ENCODE measurements around the gene UPF3A. TPM values are rescaled to one million over a fixed set of nuclear protein-coding genes. Genes with fewer than 3 reads are reported as not detected.
"Not testable (repeated sequence)": the region's sequence is repeated elsewhere in the genome, so short reads cannot be mapped to it uniquely, and the experiment has no call there.

Gene UPF3A
- total RNA-seq, 1 donor from 2014 or later, result 30.3 TPM

DNA sequence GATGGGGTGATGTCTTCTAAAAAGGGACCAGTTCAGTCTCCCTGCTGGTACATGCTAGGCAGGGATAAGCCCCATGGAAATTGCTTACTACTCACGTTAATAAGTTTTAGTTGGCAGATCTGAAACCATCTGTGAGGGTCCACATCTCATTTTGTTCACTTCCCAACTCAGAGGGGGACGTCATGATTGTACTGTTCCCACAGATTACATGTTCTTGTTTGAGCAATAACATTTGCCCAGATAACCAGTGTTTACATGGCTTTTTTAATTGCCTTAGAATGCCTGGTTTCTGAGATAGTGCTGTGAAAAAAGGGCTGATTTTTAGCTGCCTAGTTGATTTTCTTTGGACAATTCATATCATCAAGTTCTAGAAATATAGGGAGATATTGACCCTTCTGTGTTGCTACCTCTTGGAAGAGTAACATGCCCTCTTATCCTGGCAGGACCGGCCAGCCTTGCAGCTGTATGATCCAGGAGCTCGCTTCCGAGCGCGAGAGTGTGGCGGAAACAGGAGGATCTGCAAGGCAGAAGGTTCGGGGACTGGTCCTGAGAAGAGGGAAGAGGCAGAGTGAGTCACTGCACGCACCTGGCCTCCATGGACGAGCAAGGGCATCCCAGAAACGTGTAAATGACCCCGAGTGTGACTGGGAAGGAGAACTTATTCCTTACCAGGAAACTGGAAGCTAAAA lies 23.1 kb downstream of the UPF3A start:
- DNase-seq (ENCODE audit: low read depth), result no peak

DNA sequence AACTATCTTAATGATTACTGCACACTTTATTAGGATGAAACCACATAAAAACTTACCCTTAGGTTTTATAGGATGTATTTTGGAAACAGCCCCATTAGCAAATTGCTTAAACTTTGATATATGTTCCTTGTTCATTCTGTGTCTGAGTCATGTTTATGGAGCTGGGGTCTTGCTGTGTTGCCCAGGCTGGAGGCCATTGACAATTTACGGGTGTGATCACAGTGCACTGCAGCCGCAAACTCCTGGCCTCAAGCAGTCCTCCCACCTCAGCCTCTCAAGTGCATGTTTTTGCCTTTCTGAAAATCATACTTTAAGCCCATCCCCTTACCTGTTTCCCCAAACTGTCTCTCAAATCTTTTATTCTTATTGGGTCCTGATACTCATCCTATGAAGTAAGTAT lies 27.7 kb downstream of the UPF3A start:
- no peak for DNase-seq (ENCODE audit: low read depth)

DNA sequence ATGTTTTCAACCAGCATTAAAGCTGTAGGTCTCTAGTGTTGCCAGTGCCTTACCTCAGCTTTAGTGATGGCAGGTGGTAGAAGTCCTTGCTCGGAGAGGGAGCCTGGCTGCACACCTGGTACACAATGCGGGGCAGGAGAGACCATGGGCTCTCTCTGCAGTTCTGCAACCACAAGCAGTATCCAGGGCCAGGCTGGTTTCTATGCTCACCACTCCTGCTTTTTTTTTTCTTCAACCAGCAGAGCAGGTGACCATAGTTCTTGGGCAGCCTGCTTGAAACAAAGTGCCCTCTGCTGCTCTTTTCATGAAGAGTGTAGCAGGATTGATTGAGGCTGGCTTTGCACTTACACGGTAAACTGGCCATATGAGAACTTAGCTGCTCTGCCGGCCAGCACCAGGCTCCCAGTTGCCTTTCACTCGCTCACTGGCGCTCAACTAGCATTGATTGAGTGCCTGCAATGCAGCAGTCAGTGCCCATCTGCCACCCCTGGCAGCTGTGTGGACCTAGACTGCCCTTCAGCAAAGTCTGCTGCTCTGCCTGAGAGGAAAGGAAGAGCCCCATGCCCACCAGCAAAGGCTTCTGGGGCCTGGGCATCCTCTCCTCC lies 28.5 kb downstream of the UPF3A start:
- DNase-seq (ENCODE audit: low read depth), result peak; percentile 14

DNA sequence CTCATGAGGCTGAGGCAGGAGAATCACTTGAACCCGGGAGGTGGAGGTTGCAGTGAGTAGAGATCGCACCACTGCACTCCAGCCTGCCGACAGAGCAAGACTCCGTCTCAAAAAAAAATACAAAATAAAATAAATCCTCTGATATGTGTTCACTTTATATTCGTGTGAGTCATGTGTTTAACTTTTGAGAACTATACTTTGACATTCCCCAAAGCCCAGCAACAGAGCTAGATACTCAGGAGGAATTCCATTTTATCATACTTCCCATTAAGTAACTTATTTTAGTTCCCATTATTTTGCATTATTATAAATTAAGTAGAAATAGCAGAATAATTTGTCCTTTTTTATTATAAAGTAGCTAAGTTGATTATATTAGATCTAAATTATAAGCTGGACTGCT lies 29.6 kb downstream of the UPF3A start:
- DNase-seq (ENCODE audit: low read depth), result no peak

DNA sequence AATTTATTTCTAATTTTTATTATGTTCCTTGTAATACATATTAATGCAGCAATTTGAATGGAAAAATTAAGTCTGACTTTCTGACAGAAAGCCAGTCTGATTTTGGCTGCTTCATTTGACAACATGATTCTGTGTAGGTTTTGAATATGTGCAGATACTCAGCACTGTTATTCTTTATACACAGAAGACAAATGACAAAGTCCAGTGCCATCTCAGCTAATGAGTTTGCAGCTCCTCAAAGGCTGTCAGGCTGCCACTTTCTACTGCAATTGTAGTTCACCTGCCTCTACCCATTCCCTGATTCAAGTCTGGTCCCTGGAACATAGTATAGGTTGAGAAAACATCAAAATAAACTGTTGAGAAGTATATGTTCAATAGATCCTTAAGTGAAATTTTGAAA lies 30.0 kb downstream of the UPF3A start:
- DNase-seq (ENCODE audit: low read depth), result no peak

DNA sequence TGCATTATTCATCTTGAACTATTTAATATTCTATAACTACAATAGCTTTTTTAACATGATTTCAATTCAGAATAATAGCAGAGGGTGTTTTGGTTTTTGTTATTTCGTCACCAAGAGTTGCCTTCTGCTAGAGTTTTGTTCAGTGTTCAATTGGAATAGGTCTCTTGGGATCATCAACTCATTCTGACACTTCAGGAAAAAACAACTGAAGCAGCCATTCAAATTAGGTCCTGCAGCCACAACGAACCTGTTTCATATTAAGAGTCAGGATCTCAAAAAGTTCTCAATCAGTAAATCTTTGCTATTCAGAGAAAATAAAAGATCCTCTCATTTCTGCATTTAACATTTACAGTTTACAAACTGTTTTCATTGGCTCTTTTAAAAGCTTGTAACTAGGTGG lies 30.5 kb downstream of the UPF3A start:
- no peak for DNase-seq (ENCODE audit: low read depth)

DNA sequence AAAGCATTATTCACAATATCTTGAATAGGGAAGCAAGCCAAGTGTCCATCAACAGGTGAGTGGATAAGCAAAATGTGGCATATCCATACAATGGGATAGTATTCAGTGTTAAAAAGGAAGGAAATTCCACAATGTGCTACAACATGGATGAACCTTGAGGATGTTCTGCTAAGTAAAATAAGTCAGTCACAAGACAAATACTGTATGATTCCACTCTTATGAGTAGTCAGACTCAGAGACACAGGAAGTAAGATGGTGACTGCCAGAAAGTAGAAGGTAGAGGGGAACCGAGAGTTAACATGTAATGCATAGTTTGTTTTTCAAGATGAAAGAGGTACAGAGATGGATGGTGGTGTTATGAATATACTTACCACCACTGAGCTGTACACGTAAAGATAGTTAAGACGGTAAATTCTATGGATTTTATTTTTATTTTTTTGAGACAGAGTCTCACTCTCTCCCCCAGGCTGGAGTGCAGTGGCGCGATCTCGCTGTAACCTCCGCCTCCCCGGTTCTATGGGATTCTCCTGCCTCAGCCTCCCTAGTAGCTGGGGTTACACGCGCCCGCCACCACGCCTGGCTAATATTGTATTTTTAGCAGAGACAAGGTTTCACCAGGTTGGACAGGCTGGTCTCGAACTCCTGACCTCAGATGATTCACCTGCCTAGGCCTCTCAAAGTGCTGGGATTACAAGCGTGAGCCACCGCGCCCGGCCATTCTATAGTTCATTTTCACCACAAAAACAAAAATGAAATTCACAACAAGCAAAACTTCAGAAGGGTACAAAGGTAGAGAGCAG lies 31.9 kb downstream of the UPF3A start:
- DNase-seq (ENCODE audit: low read depth), result no peak

DNA sequence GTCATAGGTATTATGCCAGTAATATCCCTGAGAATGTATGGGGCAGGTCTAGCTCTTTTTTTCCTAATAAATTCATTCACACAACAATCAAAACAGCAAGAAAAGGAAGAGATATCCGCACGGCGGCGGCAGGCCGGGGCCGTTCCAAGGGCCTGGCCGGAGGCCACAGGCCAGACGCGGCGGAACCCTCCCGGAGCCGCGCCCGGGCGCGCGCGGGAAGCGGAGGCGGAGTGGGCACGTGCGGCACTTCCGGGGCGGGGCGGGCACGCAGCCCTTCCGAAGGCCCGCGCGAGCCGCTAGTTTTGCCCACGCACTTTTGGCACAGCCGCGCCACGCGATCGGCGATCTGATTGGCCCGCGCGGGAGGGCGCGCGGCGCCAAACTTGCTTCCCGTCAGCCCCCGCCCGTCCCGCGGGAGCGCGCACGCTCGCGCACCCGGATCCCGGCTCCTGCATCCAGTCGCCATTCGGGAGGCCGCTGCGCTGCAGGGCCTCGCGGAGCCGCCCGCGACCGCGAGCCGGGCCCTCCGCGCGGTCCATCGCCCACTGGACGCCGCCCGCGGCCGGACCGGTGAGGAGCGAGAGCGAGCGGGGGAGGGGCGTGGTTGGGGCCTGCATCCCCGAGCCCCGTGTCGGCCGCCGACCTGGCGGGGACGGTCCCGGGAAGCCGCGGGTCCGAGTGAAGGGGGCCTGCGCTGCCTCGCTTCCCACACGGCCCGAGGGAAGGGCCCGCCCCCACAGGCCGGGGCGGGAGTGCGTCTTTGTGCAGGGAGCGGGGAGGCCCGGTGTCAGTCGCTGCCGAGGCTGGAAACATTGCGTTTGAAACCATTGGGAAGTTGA lies 32.9 kb downstream of the UPF3A start, which contains the start of gene CHAMP1:
Gene CHAMP1 (plus strand): TSS at position 430 of the 839 bp plus-strand sequence. CDS start 9,340 bp downstream, outside the sequence.
- peak; percentile 84 for DNase-seq (ENCODE audit: low read depth)

DNA sequence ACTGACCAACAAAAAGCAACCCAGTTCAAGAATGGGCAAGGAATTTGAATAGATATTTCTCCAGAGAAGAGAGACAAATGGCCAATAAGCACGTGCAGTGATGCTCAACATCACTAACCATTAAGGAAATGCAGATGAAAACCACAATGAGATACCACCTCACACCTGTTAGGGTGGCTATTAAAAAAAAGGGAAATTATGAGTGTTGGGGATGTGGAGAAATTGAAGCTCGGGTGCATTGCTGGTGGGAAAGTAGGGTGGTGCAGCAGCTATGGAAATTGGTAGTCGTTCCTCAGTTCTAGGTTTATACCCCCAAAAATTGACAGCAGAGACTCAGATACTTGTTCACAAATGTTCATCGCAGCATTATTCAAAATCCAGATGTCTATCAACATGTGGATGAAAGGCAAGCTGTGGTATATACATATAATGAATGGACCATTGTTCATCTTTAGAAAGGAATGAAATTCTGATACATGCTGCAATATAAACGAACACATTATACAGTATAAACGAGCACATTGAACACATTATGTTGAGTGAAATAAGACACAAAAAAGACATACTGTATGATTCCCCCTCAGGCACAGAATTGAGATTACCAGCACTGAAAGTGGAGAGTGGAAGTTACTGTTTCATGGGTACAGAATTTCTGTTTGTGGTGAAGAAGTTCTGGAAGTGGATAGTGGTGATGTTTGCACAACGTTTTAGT lies 33.8 kb downstream of the UPF3A start:
- no peak for DNase-seq (ENCODE audit: low read depth)

DNA sequence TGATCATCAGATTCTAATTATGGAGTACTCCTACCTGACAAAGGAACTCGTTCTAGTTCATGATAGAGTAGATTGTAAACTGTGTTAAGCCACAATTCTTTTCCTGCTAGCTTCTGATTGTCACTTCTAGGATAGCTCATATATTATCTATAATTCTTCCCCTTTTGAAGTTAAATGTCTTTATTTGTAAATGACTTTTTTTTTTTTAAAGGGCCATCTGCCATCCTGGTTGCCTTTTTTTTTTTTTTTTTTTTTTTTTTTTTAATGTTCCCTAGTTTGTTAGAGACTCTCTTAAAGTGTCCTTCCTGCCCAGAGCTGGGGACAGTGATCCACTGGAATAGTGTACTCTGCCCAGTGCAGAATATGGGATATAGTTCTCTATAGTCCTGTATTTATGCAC lies 37.2 kb downstream of the UPF3A start:
- no peak for DNase-seq (ENCODE audit: low read depth)

DNA sequence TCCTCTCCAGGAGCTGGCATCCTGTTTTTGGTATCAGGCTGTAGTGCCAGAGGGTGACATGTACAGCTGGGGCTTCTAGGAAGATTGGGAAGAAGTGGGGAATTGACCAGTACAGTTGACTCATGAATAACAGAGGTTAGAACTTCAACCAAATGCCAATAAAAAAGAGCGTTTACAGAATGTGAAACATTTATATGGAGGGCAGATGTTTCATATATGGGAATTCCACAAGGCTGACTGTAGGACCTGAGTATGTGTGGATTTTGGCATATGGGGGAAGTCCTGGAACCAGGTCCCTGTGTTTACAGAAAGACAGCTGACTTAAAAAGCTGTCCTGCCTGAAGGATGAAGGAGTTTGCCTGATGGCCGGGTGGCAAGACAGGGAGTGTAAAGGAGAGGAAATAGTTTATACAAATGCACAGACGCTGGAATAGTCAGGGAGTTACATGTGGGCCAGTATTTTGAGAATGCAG lies 38.1 kb downstream of the UPF3A start:
- peak; percentile 33 for DNase-seq (ENCODE audit: low read depth)

DNA sequence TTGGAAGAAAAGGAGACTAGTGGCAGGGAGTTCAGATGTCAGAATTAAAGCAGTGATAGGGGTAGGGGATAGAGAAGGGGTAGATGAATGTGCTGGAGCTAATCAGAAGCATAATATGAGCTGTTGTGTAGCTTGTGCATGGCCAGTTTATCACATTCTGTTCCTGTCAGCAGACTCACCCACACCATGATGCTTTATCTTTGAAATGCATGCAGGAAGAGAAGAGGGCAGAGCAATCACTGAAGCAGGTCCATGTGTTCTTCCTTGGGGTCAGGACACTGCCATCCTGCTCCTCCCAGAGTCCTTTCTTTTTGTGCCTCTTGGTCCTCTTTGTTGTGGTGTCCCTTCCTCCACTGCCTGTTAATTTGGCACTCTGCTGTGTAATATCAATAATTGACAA lies 38.7 kb downstream of the UPF3A start:
- no peak for DNase-seq (ENCODE audit: low read depth)

DNA sequence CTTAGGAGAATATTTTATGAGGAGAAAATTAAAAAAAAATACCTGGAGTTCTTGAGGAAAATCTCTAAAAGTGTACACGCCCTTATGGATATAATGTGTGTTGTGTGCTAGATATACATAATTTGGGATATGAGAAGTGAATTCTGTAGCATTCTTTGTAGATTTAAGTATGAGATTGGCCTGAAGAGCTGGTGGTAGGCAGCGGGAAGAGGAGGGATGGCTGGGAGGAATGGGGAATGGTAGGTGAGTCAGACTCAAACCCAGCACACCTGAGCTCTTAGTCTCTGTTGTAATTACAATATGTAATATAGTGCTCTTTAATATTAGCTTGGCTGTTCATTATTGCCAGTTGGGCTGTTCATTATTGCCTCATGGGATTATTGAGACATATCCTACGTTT lies 39.9 kb downstream of the UPF3A start:
- DNase-seq (ENCODE audit: low read depth), result no peak

DNA sequence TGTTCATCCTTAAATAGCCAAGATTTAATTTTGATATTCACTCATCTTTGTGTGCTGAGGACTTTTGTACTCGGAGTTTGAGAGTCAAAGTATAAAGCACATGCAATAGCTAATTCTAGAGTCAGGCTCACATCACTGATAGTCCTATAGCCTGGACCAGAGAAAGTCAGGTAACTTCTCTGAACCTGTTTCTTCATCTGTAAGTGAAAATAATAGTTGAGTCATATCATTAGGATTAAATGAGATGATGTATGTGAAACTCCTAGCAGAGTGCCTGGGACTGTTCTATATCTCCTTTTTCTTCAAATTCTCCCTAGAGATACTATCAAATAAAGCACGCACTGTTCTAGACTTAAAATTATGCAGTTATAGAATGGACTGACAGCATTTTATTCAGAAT lies 41.9 kb downstream of the UPF3A start:
- DNase-seq (ENCODE audit: low read depth), result no peak

DNA sequence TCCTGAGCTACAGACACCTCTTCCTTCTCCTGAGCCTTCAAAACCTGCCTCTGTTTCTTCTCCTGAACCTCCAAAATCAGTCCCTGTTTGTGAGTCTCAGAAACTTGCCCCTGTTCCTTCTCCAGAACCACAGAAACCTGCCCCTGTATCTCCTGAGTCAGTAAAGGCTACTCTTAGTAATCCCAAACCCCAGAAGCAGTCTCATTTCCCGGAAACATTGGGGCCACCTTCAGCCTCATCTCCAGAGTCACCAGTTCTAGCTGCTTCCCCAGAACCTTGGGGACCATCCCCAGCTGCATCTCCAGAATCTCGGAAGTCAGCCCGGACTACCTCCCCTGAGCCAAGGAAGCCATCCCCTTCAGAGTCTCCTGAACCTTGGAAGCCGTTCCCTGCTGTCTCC lies 42.9 kb downstream of the UPF3A start:
- DNase-seq (ENCODE audit: low read depth), result no peak

DNA sequence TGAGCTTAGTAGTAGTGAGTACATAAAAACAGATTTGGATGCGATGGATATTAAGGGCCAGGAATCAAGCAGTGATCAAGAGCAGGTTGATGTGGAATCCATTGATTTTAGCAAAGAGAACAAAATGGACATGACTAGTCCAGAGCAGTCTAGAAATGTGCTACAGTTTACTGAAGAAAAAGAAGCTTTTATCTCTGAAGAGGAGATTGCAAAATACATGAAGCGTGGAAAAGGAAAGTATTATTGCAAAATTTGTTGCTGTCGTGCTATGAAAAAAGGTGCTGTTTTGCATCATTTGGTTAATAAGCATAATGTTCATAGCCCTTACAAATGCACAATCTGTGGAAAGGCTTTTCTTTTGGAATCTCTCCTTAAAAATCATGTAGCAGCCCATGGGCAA lies 44.3 kb downstream of the UPF3A start:
- no peak for DNase-seq (ENCODE audit: low read depth)

DNA sequence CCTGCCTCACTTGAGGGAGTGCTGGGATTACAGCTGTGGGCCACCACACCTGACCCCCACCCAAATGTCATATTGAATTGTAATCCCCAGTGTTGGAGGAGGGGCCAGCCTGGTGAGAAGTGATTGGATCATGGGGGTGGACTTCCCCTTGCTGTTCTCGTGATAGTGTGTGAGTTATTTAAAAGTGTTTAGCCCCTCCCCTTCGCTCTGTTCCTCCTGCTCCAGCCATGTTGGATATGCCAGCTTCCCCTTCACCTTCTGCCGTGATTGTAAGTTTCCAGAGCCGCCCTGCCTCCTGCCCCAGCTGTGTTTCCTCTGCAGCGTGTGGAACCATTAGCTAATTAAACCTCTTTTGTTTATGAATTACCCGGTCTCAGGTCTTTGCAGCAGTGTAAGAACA lies 46.6 kb downstream of the UPF3A start:
- DNase-seq (ENCODE audit: low read depth), result no peak

DNA sequence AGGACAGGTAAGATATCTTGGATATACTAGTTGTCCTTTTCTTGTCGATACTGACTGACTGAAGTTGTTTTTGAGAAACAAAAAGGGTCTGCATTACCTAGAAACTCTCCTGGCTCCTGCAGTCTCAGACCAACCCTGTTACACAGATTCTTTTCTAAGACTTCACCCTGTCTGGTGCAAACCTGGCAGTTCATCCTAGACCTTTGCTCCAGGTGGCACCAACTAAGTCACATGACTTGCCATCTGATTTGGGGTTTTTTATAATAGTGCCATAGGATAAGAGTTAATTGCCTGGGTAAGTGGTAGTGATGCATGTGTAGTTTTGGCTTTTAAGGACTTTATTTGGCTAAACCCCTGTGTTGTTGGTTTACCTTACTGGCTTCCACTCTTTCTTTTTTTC lies 47.2 kb downstream of the UPF3A start:
- DNase-seq (ENCODE audit: low read depth), result no peak

DNA sequence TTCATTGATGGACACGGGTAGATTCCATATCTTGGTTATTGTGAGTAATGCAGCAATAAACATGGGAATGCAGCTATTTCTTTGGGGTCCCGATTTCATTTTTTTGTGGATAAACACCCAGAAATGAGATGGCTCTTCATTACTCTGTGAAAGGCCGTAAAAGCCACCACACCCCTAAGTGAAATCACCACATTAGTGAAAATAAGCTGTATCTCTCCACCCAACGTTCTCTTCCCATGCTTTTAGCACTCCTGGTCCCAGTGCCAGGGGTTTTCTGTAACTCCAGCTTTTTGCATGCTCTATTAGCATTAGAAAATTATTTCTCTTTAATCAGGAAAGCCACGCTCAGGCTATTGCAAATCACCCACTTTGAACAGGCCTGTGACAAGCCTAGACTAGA lies 48.7 kb downstream of the UPF3A start:
- DNase-seq (ENCODE audit: low read depth), result no peak

DNA sequence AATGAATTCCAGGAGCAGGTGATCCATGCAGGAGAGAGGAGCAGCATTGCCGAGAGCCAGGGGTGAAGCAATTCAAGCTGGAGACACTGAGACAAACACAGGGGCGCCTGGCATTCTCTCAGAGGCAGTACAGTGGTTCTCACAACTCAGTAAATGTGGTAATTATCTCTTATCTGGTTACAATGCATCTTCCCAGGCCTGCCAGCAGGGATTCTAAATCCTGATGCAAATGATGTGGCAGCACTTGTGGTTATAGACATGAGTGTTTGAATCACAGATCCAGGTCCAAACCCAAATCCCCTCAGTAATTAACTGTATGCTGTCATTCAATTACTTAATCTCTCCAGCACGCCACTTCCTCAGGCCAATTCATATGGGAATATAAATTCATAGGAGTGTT lies 52.5 kb downstream of the UPF3A start:
- not testable (repeated sequence) for DNase-seq (ENCODE audit: low read depth)

Data from renal cortical epithelial cell (primary cell).